WERI-Rb-1 (cell line): Measurements from ENCODE around the gene SRGAP3.

Experiments used
- DNase-seq: peaks from one replicate; pipeline ENCODE4 v3.0.0-alpha.2; 2020
- H3K27ac ChIP-seq: fragments of 250-450 bp; sonication (Bioruptor Pico); 2 replicates; pipeline ENCODE4 v1.5.1; 2020; ENCODE audit warnings: mild to moderate bottlenecking, moderate library complexity
- H3K27me3 ChIP-seq: fragments of 250-450 bp; sonication (Bioruptor Pico); 2 replicates; pipeline ENCODE4 v1.5.1; 2021; ENCODE audit warnings: mild to moderate bottlenecking, low read depth, moderate library complexity; ENCODE audit not compliant: insufficient read depth, severe bottlenecking
- H3K36me3 ChIP-seq: fragments of 250-450 bp; sonication (Bioruptor Pico); 2 replicates; pipeline ENCODE4 v1.5.1; 2020; ENCODE audit warnings: mild to moderate bottlenecking, moderate library complexity
- H3K4me3 ChIP-seq: 2 replicates; pipeline ENCODE4 v1.5.1; 2011; ENCODE audit warnings: low read depth, mild to moderate bottlenecking, control low read depth, low read length
- H3K9me3 ChIP-seq: fragments of 250-450 bp; sonication (Bioruptor Pico); 2 replicates; pipeline ENCODE4 v1.5.1; 2021; ENCODE audit warnings: mild to moderate bottlenecking, moderate library complexity; ENCODE audit not compliant: severe bottlenecking
- CTCF ChIP-seq: IDR thresholded peaks from 2 replicates; pipeline ENCODE4 v1.5.1; 2011; ENCODE audit warnings: low read depth, mild to moderate bottlenecking, control low read depth, inconsistent platforms, low read length

Gene SRGAP3

GRCh38 chr3:9168241-9168741, 81.2 kb downstream of the SRGAP3 start:
- H3K27ac ChIP-seq: no peak overlapping the region
- no peak for TF ChIP-seq CTCF
- no peaks in the 10 kb centered on the region for H3K9me3 ChIP-seq
- H3K36me3 ChIP-seq: no peaks in the 10 kb centered on the region
- no peaks in the 10 kb centered on the region for H3K27me3 ChIP-seq
- DNase-seq: no peak
- H3K4me3 ChIP-seq: no peak overlapping the region

- Histone ChIP-seq H3K27ac (no peak overlapping the region), H3K27me3 (no peaks in the 10 kb centered on the region), H3K36me3 (no peaks in the 10 kb centered on the region), H3K9me3 (no peaks in the 10 kb centered on the region), H3K4me3 (no peak overlapping the region)
- no peak for DNase-seq
- TF ChIP-seq CTCF: no peak
These were observed 82.2 kb downstream of the SRGAP3 start for GRCh38 chr3:9167222-9167621.

- Histone ChIP-seq H3K4me3 (no peak overlapping the region), H3K9me3 (no peaks in the 10 kb centered on the region), H3K36me3 (no peaks in the 10 kb centered on the region), H3K27ac (no peak overlapping the region), H3K27me3 (no peaks in the 10 kb centered on the region)
- no peak for DNase-seq
- TF ChIP-seq CTCF: no peak
These were observed 84.0 kb downstream of the SRGAP3 start for GRCh38 chr3:9165421-9165820.

- no peak for TF ChIP-seq CTCF
- no peak overlapping the region for H3K27ac ChIP-seq
- no peaks in the 10 kb centered on the region for H3K27me3 ChIP-seq
- no peaks in the 10 kb centered on the region for H3K9me3 ChIP-seq
- DNase-seq: no peak
- no peaks in the 10 kb centered on the region for H3K36me3 ChIP-seq
- no peak overlapping the region for H3K4me3 ChIP-seq
These were observed 86.2 kb downstream of the SRGAP3 start for GRCh38 chr3:9163289-9163688.

- no peaks in the 10 kb centered on the region for H3K27me3 ChIP-seq
- H3K4me3 ChIP-seq: no peak overlapping the region
- H3K36me3 ChIP-seq: no peaks in the 10 kb centered on the region
- TF ChIP-seq CTCF: no peak
- no peak for DNase-seq
- H3K27ac ChIP-seq: no peak overlapping the region
- no peaks in the 10 kb centered on the region for H3K9me3 ChIP-seq
These were observed 87.6 kb downstream of the SRGAP3 start for GRCh38 chr3:9161811-9162210.

- Histone ChIP-seq H3K4me3 (no peak overlapping the region), H3K9me3 (no peaks in the 10 kb centered on the region), H3K27me3 (no peaks in the 10 kb centered on the region), H3K27ac (no peak overlapping the region), H3K36me3 (no peaks in the 10 kb centered on the region)
- no peak for DNase-seq
- TF ChIP-seq CTCF: no peak
These were observed 88.1 kb downstream of the SRGAP3 start for GRCh38 chr3:9161298-9161697.
